Skeletal muscle satellite cell (primary cell): ENCODE data around the gene RSBN1L.

Experiments
- H3K27me3 ChIP-seq: 2 replicates; pipeline ENCODE4 v1.7.0; 2013; ENCODE audit warnings: low read length; ENCODE audit not compliant: control insufficient read depth, insufficient read depth
- H3K36me3 ChIP-seq: 2 replicates; pipeline ENCODE4 v1.7.0; 2013; ENCODE audit warnings: mild to moderate bottlenecking, control low read depth, low read length; ENCODE audit not compliant: insufficient read depth
- H3K4me1 ChIP-seq: 2 replicates; pipeline ENCODE4 v1.7.0; 2013; ENCODE audit warnings: low read length; ENCODE audit not compliant: control insufficient read depth, insufficient read depth
- H3K4me2 ChIP-seq: 2 replicates; pipeline ENCODE4 v1.7.0; 2013; ENCODE audit warnings: mild to moderate bottlenecking, low read length
- H3K4me3 ChIP-seq: 2 replicates; pipeline ENCODE4 v1.7.0; 2013; ENCODE audit warnings: low read length
- H3K9ac ChIP-seq: 2 replicates; pipeline ENCODE4 v1.7.0; 2013; ENCODE audit warnings: mild to moderate bottlenecking, low read depth, low read length, moderate library complexity
- H3K9me3 ChIP-seq: replicated peaks from 2 replicates; pipeline ENCODE4 v1.7.0; 2013; ENCODE audit warnings: mild to moderate bottlenecking, control low read depth, low read length

Gene RSBN1L

GRCh38 chr7:77819021-77819420 is 122.8 kb downstream of the RSBN1L start:
- Histone ChIP-seq H3K9me3 (peaks cover 16% of the 10 kb centered on the region), H3K4me1 (no peaks in the 10 kb centered on the region), H3K36me3 (peaks cover 5% of the 10 kb centered on the region), H3K4me3 (no peak overlapping the region), H3K27me3 (no peaks in the 10 kb centered on the region), H3K9ac (no peak overlapping the region), H3K4me2 (no peak overlapping the region)

- H3K4me3 ChIP-seq: no peak overlapping the region
- no peak overlapping the region for H3K9ac ChIP-seq
- no peak overlapping the region for H3K4me2 ChIP-seq
- peaks cover 5% of the 10 kb centered on the region for H3K36me3 ChIP-seq
- H3K4me1 ChIP-seq: no peaks in the 10 kb centered on the region
- peaks cover 16% of the 10 kb centered on the region for H3K9me3 ChIP-seq
- no peaks in the 10 kb centered on the region for H3K27me3 ChIP-seq
These were observed 124.7 kb downstream of the RSBN1L start for GRCh38 chr7:77820967-77821366.

- no peaks in the 10 kb centered on the region for H3K27me3 ChIP-seq
- H3K36me3 ChIP-seq: peaks cover 5% of the 10 kb centered on the region
- no peak overlapping the region for H3K4me3 ChIP-seq
- H3K4me2 ChIP-seq: no peak overlapping the region
- H3K9me3 ChIP-seq: peaks cover 16% of the 10 kb centered on the region
- H3K4me1 ChIP-seq: no peaks in the 10 kb centered on the region
- H3K9ac ChIP-seq: no peak overlapping the region
These were observed 126.0 kb downstream of the RSBN1L start for GRCh38 chr7:77822269-77822668.

- Histone ChIP-seq H3K4me3 (no peak overlapping the region), H3K4me1 (no peaks in the 10 kb centered on the region), H3K27me3 (no peaks in the 10 kb centered on the region), H3K9ac (no peak overlapping the region), H3K4me2 (no peak overlapping the region), H3K9me3 (peaks cover 16% of the 10 kb centered on the region), H3K36me3 (peaks cover 5% of the 10 kb centered on the region)
These were observed 127.5 kb downstream of the RSBN1L start for GRCh38 chr7:77823787-77824186.

GRCh38 chr7:77824636-77825035 is 128.4 kb downstream of the RSBN1L start:
- H3K27me3 ChIP-seq: no peaks in the 10 kb centered on the region
- peaks cover 5% of the 10 kb centered on the region for H3K36me3 ChIP-seq
- no peaks in the 10 kb centered on the region for H3K4me1 ChIP-seq
- H3K4me2 ChIP-seq: no peak overlapping the region
- no peak overlapping the region for H3K9ac ChIP-seq
- H3K9me3 ChIP-seq: peaks cover 16% of the 10 kb centered on the region
- H3K4me3 ChIP-seq: no peak overlapping the region

- peaks cover 16% of the 10 kb centered on the region for H3K9me3 ChIP-seq
- no peak overlapping the region for H3K4me2 ChIP-seq
- H3K36me3 ChIP-seq: peaks cover 5% of the 10 kb centered on the region
- no peaks in the 10 kb centered on the region for H3K4me1 ChIP-seq
- H3K27me3 ChIP-seq: no peaks in the 10 kb centered on the region
- no peak overlapping the region for H3K4me3 ChIP-seq
- no peak overlapping the region for H3K9ac ChIP-seq
These were observed 128.9 kb downstream of the RSBN1L start for GRCh38 chr7:77825131-77825530.

- Histone ChIP-seq H3K4me1 (no peaks in the 10 kb centered on the region), H3K4me2 (no peak overlapping the region), H3K9ac (no peak overlapping the region), H3K4me3 (no peak overlapping the region), H3K27me3 (no peaks in the 10 kb centered on the region), H3K9me3 (peaks cover 4% of the 10 kb centered on the region), H3K36me3 (no peaks in the 10 kb centered on the region)
These were observed 130.0 kb downstream of the RSBN1L start for GRCh38 chr7:77826300-77826699.

- Histone ChIP-seq H3K9ac (no peak overlapping the region), H3K27me3 (no peaks in the 10 kb centered on the region), H3K4me3 (no peak overlapping the region), H3K4me2 (no peak overlapping the region), H3K36me3 (no peaks in the 10 kb centered on the region), H3K9me3 (no peaks in the 10 kb centered on the region), H3K4me1 (no peaks in the 10 kb centered on the region)
These were observed 131.7 kb downstream of the RSBN1L start for GRCh38 chr7:77827999-77828398.

- Histone ChIP-seq H3K4me2 (no peak overlapping the region), H3K4me3 (no peak overlapping the region), H3K9me3 (no peaks in the 10 kb centered on the region), H3K9ac (no peak overlapping the region), H3K4me1 (peaks cover 7% of the 10 kb centered on the region), H3K27me3 (no peaks in the 10 kb centered on the region), H3K36me3 (no peaks in the 10 kb centered on the region)
These were observed 134.5 kb downstream of the RSBN1L start for GRCh38 chr7:77830649-77831355.

- H3K36me3 ChIP-seq: no peaks in the 10 kb centered on the region
- H3K4me3 ChIP-seq: no peak overlapping the region
- H3K9ac ChIP-seq: no peak overlapping the region
- no peaks in the 10 kb centered on the region for H3K9me3 ChIP-seq
- H3K4me2 ChIP-seq: no peak overlapping the region
- peaks cover 7% of the 10 kb centered on the region for H3K4me1 ChIP-seq
- no peaks in the 10 kb centered on the region for H3K27me3 ChIP-seq
These were observed 135.2 kb downstream of the RSBN1L start for GRCh38 chr7:77831481-77831880.

GRCh38 chr7:77831953-77832352 is 135.7 kb downstream of the RSBN1L start:
- Histone ChIP-seq H3K9ac (no peak overlapping the region), H3K4me3 (no peak overlapping the region), H3K27me3 (no peaks in the 10 kb centered on the region), H3K9me3 (no peaks in the 10 kb centered on the region), H3K4me2 (no peak overlapping the region), H3K36me3 (no peaks in the 10 kb centered on the region), H3K4me1 (peaks cover 7% of the 10 kb centered on the region)
